ENCODE measurements around the gene TMEM9B.

GRCh38 chr11:8967184-8967583, 2.9 kb upstream of the TMEM9B start:
- TF ChIP-seq CTCF (IDR thresholded peaks at IDR 0.05; ENCODE audit: insufficient read depth, low read length), result no peak
- no peak for TF ChIP-seq GABPA (IDR thresholded peaks at IDR 0.05; ENCODE audit: low read depth)
- peak; percentile 64 for TF ChIP-seq SPI1 (IDR thresholded peaks at IDR 0.05; ENCODE audit: borderline replicate concordance, low read depth)

All from HL-60 (cell line).